DND-41 (cell line): Measurements from ENCODE around the gene DLG2.

Experiments used
- ATAC-seq: fragments of 200-7000 bp; cut with Tn5 transposase; 3 replicates; pipeline ENCODE4 v1.9.1; 2021; ENCODE audit warnings: low read depth; ENCODE audit not compliant: insufficient read depth
- DNase-seq: peaks from one replicate; pipeline ENCODE4 v3.0.0-alpha.2; 2020
- H2AFZ ChIP-seq: 2 replicates; pipeline ENCODE4 v1.6.0; 2012; ENCODE audit warnings: low read depth, low read length
- H3K27ac ChIP-seq: 2 replicates; pipeline ENCODE4 v1.5.1; 2012; ENCODE audit warnings: low read length, inconsistent platforms
- H3K27me3 ChIP-seq: fragments of 200-600 bp; sonication (generic); 2 replicates; pipeline ENCODE4 v1.6.0; 2012; ENCODE audit warnings: low read length, mild to moderate bottlenecking, inconsistent platforms; ENCODE audit not compliant: insufficient read depth, poor library complexity
- H3K36me3 ChIP-seq: 2 replicates; pipeline ENCODE4 v1.5.1; 2012; ENCODE audit warnings: low read length, inconsistent platforms; ENCODE audit not compliant: insufficient read depth
- H3K4me1 ChIP-seq: 2 replicates; pipeline ENCODE4 v1.5.1; 2012; ENCODE audit warnings: mild to moderate bottlenecking, low read length; ENCODE audit not compliant: insufficient read depth
- H3K4me2 ChIP-seq: 2 replicates; pipeline ENCODE4 v1.6.0; 2012; ENCODE audit warnings: mild to moderate bottlenecking, moderate library complexity, low read length, inconsistent platforms; ENCODE audit not compliant: insufficient read depth
- H3K4me3 ChIP-seq, 2 experiments: fragments of 200-600 bp in 1 of 2; shearing (Covaris generic) in 1 of 2; 2 replicates each; pipeline ENCODE4 v1.5.1; 2012 to 2016; ENCODE audit warnings: inconsistent platforms in 2 of 2, low read length in 2 of 2, mild to moderate bottlenecking in 2 of 2, low read depth in 1 of 2, moderate library complexity in 1 of 2
- H3K79me2 ChIP-seq: 2 replicates; pipeline ENCODE4 v1.6.0; 2012; ENCODE audit warnings: low read length, inconsistent platforms; ENCODE audit not compliant: insufficient read depth
- H3K9ac ChIP-seq: 2 replicates; pipeline ENCODE4 v1.6.0; 2012; ENCODE audit warnings: low read depth, mild to moderate bottlenecking, inconsistent platforms, low read length, moderate library complexity
- H3K9me3 ChIP-seq: 2 replicates; pipeline ENCODE4 v1.5.1; 2012; ENCODE audit warnings: low read length, moderate library complexity, mild to moderate bottlenecking, inconsistent platforms; ENCODE audit not compliant: insufficient read depth, severe bottlenecking
- H4K20me1 ChIP-seq: 2 replicates; pipeline ENCODE4 v1.6.0; 2012; ENCODE audit warnings: low read length; ENCODE audit not compliant: insufficient read depth
- EZH2 ChIP-seq: IDR thresholded peaks from 3 replicates; pipeline ENCODE4 v1.6.1; 2012; ENCODE audit warnings: borderline replicate concordance, low read depth, mild to moderate bottlenecking, moderate library complexity, low read length, inconsistent platforms; ENCODE audit not compliant: severe bottlenecking
- TF ChIP-seq, protein P1 (sequence below): IDR thresholded peaks from 2 replicates; pipeline ENCODE4 v1.5.1; 2012; ENCODE audit warnings: borderline replicate concordance, low read length, moderate library complexity, mild to moderate bottlenecking; ENCODE audit not compliant: poor library complexity, severe bottlenecking; ENCODE audit errors: extremely low read depth

The DLG2 gene

DNA sequence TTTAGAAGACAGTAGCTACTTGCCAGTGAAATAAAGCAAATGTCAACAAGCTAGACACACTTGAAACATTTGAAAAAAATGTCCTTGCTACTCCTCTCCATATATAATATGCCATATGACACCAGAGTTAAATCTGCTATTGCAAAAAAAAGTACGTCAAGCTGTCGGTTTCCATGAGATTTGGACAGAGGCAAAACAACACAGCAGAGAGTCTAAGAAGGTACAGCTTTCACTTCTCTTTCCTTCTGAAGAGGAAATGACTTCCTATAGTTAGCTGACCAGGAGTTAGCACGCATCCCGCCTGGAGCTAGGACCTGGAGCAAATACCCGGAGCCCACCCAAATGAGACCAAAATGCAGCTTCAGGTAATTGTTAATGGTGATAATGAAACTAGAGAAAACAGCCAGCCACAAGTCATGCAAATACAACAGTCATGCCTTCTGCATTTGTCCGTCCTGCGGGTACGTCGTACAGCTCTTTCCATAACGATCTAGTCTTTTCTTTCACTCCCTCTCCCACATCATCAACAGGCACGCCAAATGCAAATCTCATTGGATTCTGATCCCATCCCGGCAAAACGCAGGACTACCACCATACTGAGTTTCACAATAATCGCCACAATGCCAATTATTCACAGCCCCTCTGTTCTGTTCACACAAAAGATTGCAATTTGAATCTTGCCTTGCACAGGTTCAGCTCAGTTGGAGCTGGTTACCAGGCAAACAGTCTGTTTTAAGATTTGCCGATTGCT is 1945.9 kb downstream of the DLG2 start:
- no peak overlapping the region for H3K4me3 ChIP-seq
- ATAC-seq: no peak
- no peaks in the 10 kb centered on the region for H3K27me3 ChIP-seq
- H3K4me2 ChIP-seq: no peak overlapping the region
- H3K9me3 ChIP-seq: no peaks in the 10 kb centered on the region
- no peak for TF ChIP-seq EZH2
- TF ChIP-seq, protein P1, sequence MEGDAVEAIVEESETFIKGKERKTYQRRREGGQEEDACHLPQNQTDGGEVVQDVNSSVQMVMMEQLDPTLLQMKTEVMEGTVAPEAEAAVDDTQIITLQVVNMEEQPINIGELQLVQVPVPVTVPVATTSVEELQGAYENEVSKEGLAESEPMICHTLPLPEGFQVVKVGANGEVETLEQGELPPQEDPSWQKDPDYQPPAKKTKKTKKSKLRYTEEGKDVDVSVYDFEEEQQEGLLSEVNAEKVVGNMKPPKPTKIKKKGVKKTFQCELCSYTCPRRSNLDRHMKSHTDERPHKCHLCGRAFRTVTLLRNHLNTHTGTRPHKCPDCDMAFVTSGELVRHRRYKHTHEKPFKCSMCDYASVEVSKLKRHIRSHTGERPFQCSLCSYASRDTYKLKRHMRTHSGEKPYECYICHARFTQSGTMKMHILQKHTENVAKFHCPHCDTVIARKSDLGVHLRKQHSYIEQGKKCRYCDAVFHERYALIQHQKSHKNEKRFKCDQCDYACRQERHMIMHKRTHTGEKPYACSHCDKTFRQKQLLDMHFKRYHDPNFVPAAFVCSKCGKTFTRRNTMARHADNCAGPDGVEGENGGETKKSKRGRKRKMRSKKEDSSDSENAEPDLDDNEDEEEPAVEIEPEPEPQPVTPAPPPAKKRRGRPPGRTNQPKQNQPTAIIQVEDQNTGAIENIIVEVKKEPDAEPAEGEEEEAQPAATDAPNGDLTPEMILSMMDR: no peak
- no peak overlapping the region for H2AFZ ChIP-seq
- no peaks in the 10 kb centered on the region for H3K4me1 ChIP-seq
- no peaks in the 10 kb centered on the region for H3K36me3 ChIP-seq
- H4K20me1 ChIP-seq: no peaks in the 10 kb centered on the region
- no peak overlapping the region for H3K9ac ChIP-seq
- H3K79me2 ChIP-seq: no peaks in the 10 kb centered on the region
- no peak for DNase-seq
- no peak overlapping the region for H3K27ac ChIP-seq

- no peak for DNase-seq
- no peaks in the 10 kb centered on the region for H3K4me1 ChIP-seq
These were observed 1946.8 kb downstream of the DLG2 start for GRCh38 chr11:83680321-83680720.

GRCh38 chr11:83678831-83679584 is 1948.1 kb downstream of the DLG2 start:
- TF ChIP-seq EZH2: no peak
- H3K36me3 ChIP-seq: no peaks in the 10 kb centered on the region
- no peak overlapping the region for H3K9ac ChIP-seq
- no peak overlapping the region for H2AFZ ChIP-seq
- H3K79me2 ChIP-seq: no peaks in the 10 kb centered on the region
- no peak overlapping the region for H3K4me3 ChIP-seq
- H3K9me3 ChIP-seq: no peaks in the 10 kb centered on the region
- no peaks in the 10 kb centered on the region for H3K4me1 ChIP-seq
- DNase-seq: no peak
- no peak for ATAC-seq
- H3K27me3 ChIP-seq: no peaks in the 10 kb centered on the region
- no peaks in the 10 kb centered on the region for H4K20me1 ChIP-seq
- no peak overlapping the region for H3K4me2 ChIP-seq
- no peak overlapping the region for H3K27ac ChIP-seq

More at GRCh38 chr11:83680321-83680720, 1946.8 kb downstream of the DLG2 start:
- H3K27ac ChIP-seq: no peak overlapping the region
- no peak overlapping the region for H3K4me3 ChIP-seq
- H3K9me3 ChIP-seq: no peaks in the 10 kb centered on the region
- no peaks in the 10 kb centered on the region for H4K20me1 ChIP-seq
- ATAC-seq: no peak
- no peak overlapping the region for H3K4me2 ChIP-seq
- H2AFZ ChIP-seq: no peak overlapping the region
- no peaks in the 10 kb centered on the region for H3K36me3 ChIP-seq
- H3K79me2 ChIP-seq: no peaks in the 10 kb centered on the region
- H3K9ac ChIP-seq: no peak overlapping the region
- H3K27me3 ChIP-seq: no peaks in the 10 kb centered on the region
- no peak for TF ChIP-seq EZH2
- TF ChIP-seq, protein P1: no peak

DNA sequence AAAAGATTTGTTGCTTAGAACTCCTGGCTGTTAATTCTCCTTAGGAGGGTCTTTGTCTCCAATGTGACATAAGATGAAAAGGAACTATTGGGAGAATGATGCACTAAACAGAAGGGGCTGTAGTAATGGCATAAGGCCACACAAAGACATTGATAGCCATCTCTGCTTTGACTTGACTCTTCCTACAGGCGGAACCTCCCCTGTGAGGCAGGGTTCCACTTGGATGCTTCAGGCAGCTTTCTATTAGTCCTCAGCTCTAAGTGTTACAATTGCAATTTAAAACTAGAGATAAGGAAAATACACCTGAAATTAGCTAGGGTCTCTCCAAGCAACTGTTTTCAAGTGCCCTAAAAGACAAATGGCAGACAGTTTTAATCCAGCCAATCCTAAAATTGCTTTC is 1949.4 kb downstream of the DLG2 start:
- Histone ChIP-seq H3K9me3 (no peaks in the 10 kb centered on the region), H3K4me1 (no peaks in the 10 kb centered on the region), H3K27me3 (no peaks in the 10 kb centered on the region), H4K20me1 (no peaks in the 10 kb centered on the region), H3K27ac (no peak overlapping the region), H3K4me2 (no peak overlapping the region), H3K9ac (no peak overlapping the region), H2AFZ (no peak overlapping the region), H3K36me3 (no peaks in the 10 kb centered on the region), H3K4me3 (no peak overlapping the region), H3K79me2 (no peaks in the 10 kb centered on the region)
- no peak for TF ChIP-seq EZH2
- TF ChIP-seq, protein P1: no peak
- ATAC-seq (no peak), DNase-seq (no peak)
